Skin epidermis (tissue), 12 donors: ENCODE data around the gene NR1D2.

Source experiments
- H3K27ac ChIP-seq, 21 experiments: fragments of 200-600 bp; sonication (generic) in 11 of 21; one replicate each; pipeline ENCODE4 v1.5.0; 2020; ENCODE audit warnings: mild to moderate bottlenecking in 3 of 21, inconsistent platforms in 2 of 21, moderate library complexity in 2 of 21
- H3K4me3 ChIP-seq, 7 experiments: fragments of 200-600 bp; sonication (generic) in 2 of 7; one replicate each; pipeline ENCODE4 v1.5.0; 2020; ENCODE audit warnings: inconsistent platforms in 2 of 7, mild to moderate bottlenecking in 2 of 7, moderate library complexity in 1 of 7

Gene NR1D2

GRCh38 chr3:23926736-23927135 is 18.4 kb upstream of the NR1D2 start:
- Histone ChIP-seq H3K27ac (no peak overlapping the region), H3K4me3 (no peak overlapping the region)

- no peak overlapping the region for H3K4me3 ChIP-seq
- no peak overlapping the region for H3K27ac ChIP-seq
These were observed 16.6 kb upstream of the NR1D2 start for GRCh38 chr3:23928524-23928923.

GRCh38 chr3:23931597-23931996 is 13.5 kb upstream of the NR1D2 start:
- no peak overlapping the region for H3K27ac ChIP-seq
- no peak overlapping the region for H3K4me3 ChIP-seq

- Histone ChIP-seq H3K4me3 (no peak overlapping the region), H3K27ac (no peak overlapping the region)
These were observed 12.5 kb upstream of the NR1D2 start for GRCh38 chr3:23932571-23932970.

- H3K4me3 ChIP-seq = no peak overlapping the region
- H3K27ac ChIP-seq = no peak overlapping the region
These were observed 10.8 kb upstream of the NR1D2 start for GRCh38 chr3:23934253-23934652.

GRCh38 chr3:23937296-23937695 is 7.8 kb upstream of the NR1D2 start:
- H3K27ac ChIP-seq = no peak overlapping the region
- no peak overlapping the region for H3K4me3 ChIP-seq

GRCh38 chr3:23938688-23939087 is 6.4 kb upstream of the NR1D2 start:
- H3K27ac ChIP-seq = no peak overlapping the region
- H3K4me3 ChIP-seq = no peak overlapping the region

- no peak overlapping the region for H3K27ac ChIP-seq
These were observed 4.3 kb upstream of the NR1D2 start for GRCh38 chr3:23940775-23941174.

GRCh38 chr3:23941440-23941839 is 3.6 kb upstream of the NR1D2 start:
- no peak overlapping the region for H3K4me3 ChIP-seq

More at GRCh38 chr3:23940775-23941174, 4.3 kb upstream of the NR1D2 start:
- no peak overlapping the region for H3K4me3 ChIP-seq

GRCh38 chr3:23942546-23942945 is 2.5 kb upstream of the NR1D2 start:
- no peak overlapping the region for H3K4me3 ChIP-seq

More at GRCh38 chr3:23941440-23941839, 3.6 kb upstream of the NR1D2 start:
- no peak overlapping the region for H3K27ac ChIP-seq

GRCh38 chr3:23944007-23944783 is 891 bp upstream of the NR1D2 start:
- Histone ChIP-seq H3K27ac (peak overlapping the region in 17 of 21 experiments; percentile 57 to 100 (median 95)), H3K4me3 (peak overlapping the region; percentile 61 to 100 (median 88))

More at GRCh38 chr3:23942546-23942945, 2.5 kb upstream of the NR1D2 start:
- H3K27ac ChIP-seq = no peak overlapping the region

GRCh38 chr3:23945663-23945912 is 502 bp downstream of the NR1D2 start:
- Histone ChIP-seq H3K4me3 (peak overlapping the region; percentile 61 to 100 (median 88)), H3K27ac (peak overlapping the region; percentile 79 to 100 (median 95))

- Histone ChIP-seq H3K27ac (peak overlapping the region in 20 of 21 experiments; percentile 45 to 100 (median 94)), H3K4me3 (peak overlapping the region; percentile 61 to 100 (median 88))
These were observed 1.0 kb downstream of the NR1D2 start for GRCh38 chr3:23945913-23946687.

GRCh38 chr3:23948761-23949160 is 3.7 kb downstream of the NR1D2 start:
- H3K4me3 ChIP-seq = no peak overlapping the region
- no peak overlapping the region for H3K27ac ChIP-seq

- Histone ChIP-seq H3K4me3 (no peak overlapping the region), H3K27ac (peak overlapping the region in 3 of 21 experiments; percentile 1 to 17 (median 12))
These were observed 4.7 kb downstream of the NR1D2 start for GRCh38 chr3:23949784-23950183.

- Histone ChIP-seq H3K4me3 (no peak overlapping the region), H3K27ac (peak overlapping the region in 1 of 21 experiments; percentile 1)
These were observed 5.2 kb downstream of the NR1D2 start for GRCh38 chr3:23950293-23950692.

- Histone ChIP-seq H3K4me3 (no peak overlapping the region), H3K27ac (no peak overlapping the region)
These were observed 7.6 kb downstream of the NR1D2 start for GRCh38 chr3:23952646-23953045.

GRCh38 chr3:23953523-23953922 is 8.4 kb downstream of the NR1D2 start:
- no peak overlapping the region for H3K27ac ChIP-seq
- no peak overlapping the region for H3K4me3 ChIP-seq

GRCh38 chr3:23954144-23954543 is 9.1 kb downstream of the NR1D2 start:
- no peak overlapping the region for H3K27ac ChIP-seq
- H3K4me3 ChIP-seq = no peak overlapping the region

GRCh38 chr3:23956701-23957100 is 11.6 kb downstream of the NR1D2 start:
- Histone ChIP-seq H3K4me3 (no peak overlapping the region), H3K27ac (no peak overlapping the region)
